GM13977 (cell line): Measurements from ENCODE around the gene LRRC1.
"Not testable (repeated sequence)": the region's sequence is repeated elsewhere in the genome, so short reads cannot be mapped to it uniquely, and the experiment has no call there.

Experiments
- DNase-seq: peaks from one replicate; pipeline ENCODE4 v3.0.0; 2012; ENCODE audit warnings: low spot score
- CTCF ChIP-seq: IDR thresholded peaks from 2 replicates; pipeline ENCODE4 v1.5.1; 2012; ENCODE audit warnings: mild to moderate bottlenecking, control low read depth; ENCODE audit not compliant: insufficient read depth; ENCODE audit errors: extremely low read depth, missing control alignments
- in situ Hi-C: fragments of 300-500 bp; cut with MboI; formaldehyde crosslinking; loops from one replicate; pipeline ENCODE4 v1.12.0; 2022; ENCODE audit warnings: low sequenced_read_pairs, low pct_unique_long_range_greater_than_20kb, mixed read lengths, inconsistent platforms; ENCODE audit not compliant: unreplicated experiment

LRRC1 gene

GRCh38 chr6:53768636-53769035 is 26.2 kb upstream of the LRRC1 start:
- in situ Hi-C loops, result no loop called here
- TF ChIP-seq CTCF, result no peak

GRCh38 chr6:53770780-53771249 is 24.0 kb upstream of the LRRC1 start:
- in situ Hi-C loops, result no loop called here
- no peak for DNase-seq
- TF ChIP-seq CTCF, result no peak

More at GRCh38 chr6:53768636-53769035, 26.2 kb upstream of the LRRC1 start:
- DNase-seq, result no peak

GRCh38 chr6:53771785-53772624 is 22.8 kb upstream of the LRRC1 start:
- in situ Hi-C loops, result no loop called here
- no peak for TF ChIP-seq CTCF
- DNase-seq, result no peak

- no peak for DNase-seq
- in situ Hi-C loops, result no loop called here
- TF ChIP-seq CTCF, result no peak
Measured at GRCh38 chr6:53773044-53773696, 21.6 kb upstream of the LRRC1 start.

- DNase-seq, in situ Hi-C loops: not testable (repeated sequence)
Measured at GRCh38 chr6:53776152-53776551, 18.7 kb upstream of the LRRC1 start.

GRCh38 chr6:53784991-53785390 is 9.8 kb upstream of the LRRC1 start:
- in situ Hi-C loops, DNase-seq: not testable (repeated sequence)

GRCh38 chr6:53786832-53787231 is 8.0 kb upstream of the LRRC1 start:
- in situ Hi-C loops, result no loop called here
- no peak for TF ChIP-seq CTCF
- no peak for DNase-seq
